Esophagus mucosa (tissue), 1 donor: Measurements from ENCODE around the gene CSRNP2. TPM values are rescaled to one million over a fixed set of nuclear protein-coding genes. Genes with fewer than 3 reads are reported as not detected.
A peak's percentile ranks its signal among the peaks of the same experiment; 100 is the strongest.
"Not testable (repeated sequence)": the region's sequence is repeated elsewhere in the genome, so short reads cannot be mapped to it uniquely, and the experiment has no call there.

Experiments used
- ATAC-seq: fragments of 200-7000 bp; cut with Tn5 transposase; one replicate; pipeline ENCODE4 v1.9.1; 2020
- total RNA-seq: library from RNA; stranded (reverse); gene quantifications from one replicate; pipeline ENCODE4 v1.2.4, GENCODE V29; 2023
- donor health status: DM: yes; HTN: yes; CAD: no.

Gene CSRNP2
- total RNA-seq, 1 donor from 2014 or later: 12.2 TPM

DNA sequence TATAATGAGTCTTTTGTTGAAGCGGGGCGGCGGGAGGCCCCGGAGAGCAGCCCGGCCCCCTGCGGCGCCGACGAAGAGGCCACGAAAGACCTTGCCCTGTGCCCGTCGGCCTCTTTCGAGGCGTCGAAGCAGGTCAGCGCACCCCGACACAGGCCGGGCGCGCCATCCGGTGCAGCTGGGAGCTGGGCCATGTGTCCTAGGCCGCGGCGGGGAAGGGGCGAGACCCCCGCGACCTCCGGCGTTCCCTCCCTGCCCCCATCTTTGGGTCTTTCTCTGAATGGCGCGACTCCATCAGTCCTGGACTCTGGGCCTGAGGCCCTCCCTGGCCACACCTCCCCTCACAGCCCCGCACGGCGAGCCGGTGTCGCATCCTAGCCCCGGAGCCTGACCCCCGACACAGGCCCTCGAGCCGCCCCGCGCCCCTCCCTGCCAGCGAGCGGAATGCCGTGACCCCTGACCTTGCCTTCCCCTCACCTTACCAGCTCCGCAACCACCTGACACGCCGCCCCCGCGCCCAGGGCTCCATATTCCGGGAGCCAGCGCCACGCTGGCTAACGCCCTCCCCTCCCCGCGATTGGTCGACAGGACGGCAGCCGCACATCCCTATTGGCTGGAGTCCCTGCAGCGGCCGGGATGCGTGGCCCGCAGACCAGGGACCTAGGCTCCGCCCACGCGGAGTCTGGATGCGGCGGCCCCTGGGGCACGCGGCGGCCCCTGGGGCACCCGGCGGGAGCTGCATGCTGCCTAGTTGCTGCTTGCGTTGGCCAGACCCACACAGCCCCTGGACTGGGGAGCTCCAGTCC lies 57.4 kb downstream of the CSRNP2 start, which contains the start of gene SLC11A2:
TSS of gene SLC11A2 (minus strand) at position 549 of the 803 bp plus-strand sequence. CDS start 15,656 bp downstream, outside the sequence.
- peak; percentile 95 for ATAC-seq

DNA sequence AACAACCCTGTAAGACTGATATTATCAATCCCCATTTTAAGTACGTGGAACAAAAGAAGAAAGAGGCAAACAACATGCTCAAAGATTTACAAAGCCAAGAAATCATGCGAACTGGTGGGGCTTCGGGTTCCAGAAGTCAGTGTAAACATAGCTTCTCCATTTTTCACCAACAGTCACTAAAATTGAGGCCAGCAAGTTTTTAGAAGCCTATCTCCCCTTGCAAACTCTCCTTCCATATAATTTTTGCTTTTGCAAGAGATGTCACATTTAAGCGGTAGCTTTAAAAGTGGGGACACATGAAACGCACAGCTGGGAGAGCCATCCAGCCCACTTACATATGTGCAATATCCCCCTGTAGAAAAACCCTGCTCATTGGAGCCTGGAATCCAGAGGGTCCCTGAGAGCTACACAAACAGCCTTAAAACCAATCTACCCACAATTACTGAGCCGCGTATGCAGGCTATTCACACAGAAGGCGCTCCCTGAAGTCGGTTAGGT lies 58.0 kb downstream of the CSRNP2 start:
- no peak for ATAC-seq

DNA sequence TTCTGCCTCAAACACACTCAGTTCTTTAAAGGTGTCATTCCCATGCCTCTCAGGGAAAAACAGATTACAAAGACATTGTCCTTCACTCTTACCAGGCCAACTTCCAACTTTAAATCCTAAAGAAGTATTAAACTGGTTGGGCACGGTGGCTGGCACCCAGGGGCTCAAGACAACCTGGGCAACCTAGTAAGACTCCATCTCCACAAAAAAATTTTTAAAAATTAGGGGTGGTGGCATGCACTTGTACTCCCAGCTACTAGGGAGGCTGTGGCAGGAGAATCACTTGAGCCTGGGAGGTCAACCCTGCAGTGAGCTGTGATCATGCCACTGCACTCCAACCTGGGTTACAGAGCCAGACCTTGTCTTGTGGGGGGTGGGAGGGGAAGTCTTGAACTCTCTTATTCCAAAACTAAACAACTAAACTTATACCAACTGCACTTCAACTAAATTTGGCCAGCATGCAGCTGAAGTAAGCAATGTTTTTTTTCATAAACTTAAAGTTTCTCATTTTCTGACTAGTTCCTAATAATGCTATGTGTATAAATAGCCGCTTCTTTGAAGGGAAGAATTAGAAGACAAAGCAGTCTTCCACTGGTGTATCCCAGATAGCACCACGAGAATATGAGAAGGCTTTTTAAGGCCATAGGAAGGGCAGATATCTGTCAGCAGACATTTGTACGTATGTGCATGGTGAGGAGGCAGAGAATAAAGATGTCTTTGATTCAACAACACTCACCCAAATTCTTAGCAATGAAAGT lies 59.6 kb downstream of the CSRNP2 start:
- no peak for ATAC-seq

DNA sequence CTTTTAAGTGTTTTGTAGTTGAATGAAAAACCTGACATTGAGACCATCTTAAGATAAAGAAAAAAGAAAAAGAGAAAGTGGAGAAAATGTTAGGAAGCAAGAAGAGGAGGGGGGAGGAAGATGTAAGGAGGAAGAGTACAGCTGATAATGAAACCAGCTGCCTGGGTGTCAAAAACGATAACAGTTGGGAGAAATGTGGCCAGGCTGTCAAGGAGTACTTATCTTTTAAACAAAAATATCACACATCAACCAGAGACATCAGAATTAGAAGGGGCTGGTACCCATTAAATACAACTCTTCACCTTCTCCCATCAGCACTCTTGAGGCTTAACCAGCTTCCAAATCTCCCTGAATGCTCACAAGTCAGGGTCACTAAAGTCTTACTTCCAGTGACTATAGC lies 61.7 kb downstream of the CSRNP2 start:
- no peak for ATAC-seq

- ATAC-seq: no peak
Observed at GRCh38 chr12:51020448-51021182, 62.8 kb downstream of the CSRNP2 start.

- ATAC-seq: no peak
Observed at GRCh38 chr12:51019927-51020326, 63.5 kb downstream of the CSRNP2 start.

GRCh38 chr12:51018956-51019355 lies 64.4 kb downstream of the CSRNP2 start:
- no peak for ATAC-seq

GRCh38 chr12:51017452-51017851 lies 65.9 kb downstream of the CSRNP2 start:
- no peak for ATAC-seq

DNA sequence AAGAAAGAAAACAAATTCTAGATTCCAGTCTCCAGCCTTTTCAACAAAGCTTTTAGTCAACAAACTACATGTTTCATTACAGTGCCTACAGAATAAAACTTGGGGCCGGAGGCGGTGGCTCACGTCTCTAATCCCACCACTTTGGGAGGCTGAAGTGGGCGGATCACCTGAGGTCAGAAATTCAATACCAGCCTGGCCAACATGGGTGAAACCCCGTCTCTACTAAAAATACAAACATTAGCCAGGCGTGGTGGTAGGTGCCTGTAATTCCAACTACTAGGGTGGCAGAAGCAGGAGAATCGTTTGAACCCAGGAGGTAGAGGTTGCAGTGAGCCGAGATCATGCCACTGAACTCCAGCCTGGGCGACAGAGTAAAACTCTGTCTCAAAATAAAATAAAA lies 68.9 kb downstream of the CSRNP2 start:
- ATAC-seq: not testable (repeated sequence)

GRCh38 chr12:51013441-51013840 lies 70.0 kb downstream of the CSRNP2 start:
- peak; percentile 80 for ATAC-seq

GRCh38 chr12:51012570-51013236 lies 70.7 kb downstream of the CSRNP2 start:
- no peak for ATAC-seq

GRCh38 chr12:51011955-51012354 lies 71.4 kb downstream of the CSRNP2 start:
- peak; percentile 90 for ATAC-seq

Other genes with a start within 250 kb of the CSRNP2 start
- gene TMPRSS12, start 240.7 kb downstream of the CSRNP2 start, total RNA-seq: not detected
- not detected for gene HIGD1C, start 131.1 kb downstream of the CSRNP2 start, total RNA-seq
- 31.6 TPM for gene SLC11A2, start 57.2 kb downstream of the CSRNP2 start, total RNA-seq
- gene LETMD1, start 35.3 kb downstream of the CSRNP2 start, total RNA-seq: 32.8 TPM
- 19.0 TPM for gene TFCP2, start 89.5 kb upstream of the CSRNP2 start, total RNA-seq
- gene POU6F1, start 134.5 kb upstream of the CSRNP2 start, total RNA-seq: 2.9 TPM
- gene DAZAP2, start 155.2 kb upstream of the CSRNP2 start, total RNA-seq: 109 TPM
- 96.2 TPM for gene SMAGP, start 186.8 kb upstream of the CSRNP2 start, total RNA-seq
- 1.5 TPM for gene BIN2, start 240.6 kb upstream of the CSRNP2 start, total RNA-seq